Activated CD4-positive, alpha-beta T cell treated with anti-CD3 and anti-CD28 coated beads for 36 hours (primary cell): ENCODE results near the gene STARD13. TPM values are rescaled to one million over a fixed set of nuclear protein-coding genes. Genes with fewer than 3 reads are reported as not detected.

Experiments used
- ATAC-seq: fragments of 200-7000 bp; cut with Tn5 transposase; one replicate; pipeline ENCODE4 v1.10.0; 2021; ENCODE audit warnings: mild to moderate bottlenecking, moderate library complexity
- CTCF ChIA-PET: fragments of 350-600 bp; sonication (Branson Sonifier 250); formaldehyde crosslinking; loops from one replicate; lab custom pipeline; 2021; ENCODE audit warnings: antibody characterized with exemption; lab: Charles Lee
- POLR2A ChIA-PET: fragments of 350-600 bp; sonication (Branson Sonifier 250); formaldehyde crosslinking; loops from one replicate; lab custom pipeline; 2021; ENCODE audit warnings: antibody characterized with exemption, inconsistent platforms; lab: Charles Lee
- DNase-seq: peaks from one replicate; pipeline ENCODE4 v3.0.0-alpha.2; 2020
- H3K27ac Mint-ChIP-seq: one replicate; pipeline ENCODE4 v1.8.0; 2021; ENCODE audit warnings: mixed read lengths
- H3K27me3 Mint-ChIP-seq: one replicate; pipeline ENCODE4 v1.8.0; 2021; ENCODE audit warnings: mixed read lengths
- H3K36me3 Mint-ChIP-seq: one replicate; pipeline ENCODE4 v1.8.0; 2021; ENCODE audit warnings: low read depth, mixed read lengths
- H3K4me1 Mint-ChIP-seq: one replicate; pipeline ENCODE4 v1.8.0; 2021; ENCODE audit warnings: mixed read lengths
- H3K4me3 Mint-ChIP-seq: one replicate; pipeline ENCODE4 v1.8.0; 2021; ENCODE audit warnings: mild to moderate bottlenecking, moderate library complexity, mixed read lengths
- H3K9me3 Mint-ChIP-seq: one replicate; pipeline ENCODE4 v1.8.0; 2021; ENCODE audit warnings: low read depth, mixed read lengths
- intact Hi-C, 2 experiments: fragments of 100-400 bp; cut with DNase I in 1 of 2; cut with micrococcal nuclease in 1 of 2; formaldehyde crosslinking; loops; one replicate each; pipeline versions ENCODE4 v1.14.2 to v1.15.1; 2022 to 2024; cut with DNase I, micrococcal nuclease
- total RNA-seq, 2 experiments: library from RNA; stranded (reverse); gene quantifications; one replicate each; pipeline ENCODE4 v1.2.3, GENCODE V29; 2021

Gene STARD13
- total RNA-seq, 2 experiments from 2014 or later = 0.35 to 0.57 TPM

DNA sequence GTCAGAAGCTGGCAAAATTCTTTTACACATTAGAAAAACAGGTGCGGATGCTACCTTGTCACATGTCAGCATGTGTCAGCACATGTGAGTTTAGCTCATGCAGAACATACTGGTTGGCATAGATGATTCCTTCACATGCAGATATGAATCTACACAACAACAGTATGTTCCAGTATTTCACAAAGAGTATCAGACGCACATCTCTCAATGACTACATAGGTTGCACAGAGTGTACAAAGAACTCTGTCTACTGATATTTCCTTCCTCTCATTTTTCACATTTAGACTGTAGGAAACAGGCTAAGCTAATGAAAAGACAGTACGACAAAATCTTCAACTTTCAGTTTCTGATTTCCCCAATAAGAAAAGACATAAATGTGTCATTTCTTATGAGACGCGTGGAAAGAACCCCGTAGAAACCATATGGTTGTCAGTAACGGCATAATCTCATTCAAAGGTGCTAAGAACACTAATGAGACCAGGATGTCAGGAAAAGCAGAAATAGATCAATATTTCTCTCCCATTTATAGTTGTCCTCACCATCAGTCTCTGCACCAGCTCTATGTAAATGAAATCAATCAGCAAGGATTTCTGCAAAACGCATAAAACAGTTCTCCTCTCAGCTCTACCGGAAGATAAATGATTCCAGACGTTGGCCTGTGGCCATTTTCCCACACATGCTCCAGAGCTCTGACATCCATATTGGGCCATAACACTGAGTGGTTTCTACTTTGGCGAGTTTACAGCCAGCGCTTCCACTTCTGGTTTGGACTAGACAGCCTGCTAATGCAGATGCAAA lies 81.2 kb downstream of the STARD13 start:
- Mint-ChIP-seq H3K27ac (no peak overlapping the region), H3K9me3 (no peaks in the 10 kb centered on the region), H3K4me1 (peaks cover 23% of the 10 kb centered on the region), H3K36me3 (no peaks in the 10 kb centered on the region), H3K4me3 (no peak overlapping the region), H3K27me3 (peaks cover 17% of the 10 kb centered on the region)
- intact Hi-C loops = no loop called here
- POLR2A ChIA-PET = no interaction called here
- DNase-seq (no peak), ATAC-seq (peak; percentile 66)
- CTCF ChIA-PET = no interaction called here

DNA sequence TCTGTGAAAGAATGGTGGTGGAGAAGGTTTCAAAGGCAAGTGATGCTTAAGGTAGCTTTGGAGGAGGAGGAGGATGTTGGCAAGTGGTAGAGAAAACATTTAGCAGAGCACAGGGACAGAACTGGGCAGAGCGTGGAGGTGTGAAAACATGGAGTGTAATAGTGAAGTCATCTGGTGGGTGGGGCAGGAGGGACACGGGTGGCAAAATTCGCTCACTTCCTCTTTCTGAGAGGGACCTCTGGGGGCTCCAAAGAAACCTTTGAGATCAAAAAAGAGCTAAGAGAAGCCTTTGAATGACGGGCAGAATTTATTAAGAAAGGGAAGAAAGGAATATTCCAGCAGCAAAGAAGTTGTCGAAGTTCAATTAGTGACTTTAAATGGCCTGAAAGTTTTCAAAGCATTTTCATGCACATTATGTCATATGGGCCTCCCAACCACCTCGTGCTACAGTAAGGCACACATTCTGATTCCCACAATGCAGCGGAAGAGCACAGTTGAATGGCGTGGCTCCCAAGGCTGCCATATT lies 82.8 kb downstream of the STARD13 start:
- H3K9me3 Mint-ChIP-seq = no peaks in the 10 kb centered on the region
- ATAC-seq (no peak), DNase-seq (no peak)
- H3K36me3 Mint-ChIP-seq = no peaks in the 10 kb centered on the region
- POLR2A ChIA-PET = no interaction called here
- no peak overlapping the region for H3K27ac Mint-ChIP-seq
- intact Hi-C loops = no loop called here
- H3K4me1 Mint-ChIP-seq = peaks cover 23% of the 10 kb centered on the region
- H3K27me3 Mint-ChIP-seq = peaks cover 10% of the 10 kb centered on the region
- CTCF ChIA-PET = no interaction called here
- no peak overlapping the region for H3K4me3 Mint-ChIP-seq

DNA sequence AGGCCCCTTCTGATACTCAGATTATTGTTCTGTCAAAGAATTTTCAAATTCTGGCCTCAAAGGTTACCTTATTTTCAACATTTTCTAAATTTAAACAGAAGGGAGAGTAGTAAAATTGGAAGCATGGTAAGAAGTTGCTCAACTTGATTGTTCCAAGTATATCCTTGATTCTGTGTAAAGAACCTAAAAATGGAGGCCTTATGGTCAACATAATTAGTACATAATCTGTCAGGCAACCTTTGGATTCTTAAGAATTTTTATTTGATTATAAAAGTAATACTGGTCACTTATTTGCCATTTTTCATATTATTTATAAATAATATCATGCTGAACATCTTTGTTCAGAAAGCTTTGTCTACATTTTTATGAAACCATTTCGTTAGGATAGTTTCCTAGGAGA lies 83.9 kb downstream of the STARD13 start:
- H3K4me3 Mint-ChIP-seq = no peak overlapping the region
- POLR2A ChIA-PET = no interaction called here
- H3K9me3 Mint-ChIP-seq = no peaks in the 10 kb centered on the region
- no peak for ATAC-seq
- no peak for DNase-seq
- no peaks in the 10 kb centered on the region for H3K36me3 Mint-ChIP-seq
- H3K27ac Mint-ChIP-seq = no peak overlapping the region
- peaks cover 18% of the 10 kb centered on the region for H3K4me1 Mint-ChIP-seq
- CTCF ChIA-PET = interaction anchor here (1.1 kb wide), 2 partner anchors 9 to 21 kb away, joined by 3 to 4 read pairs; no protein-coding TSS in a partner anchor
- peaks cover 6% of the 10 kb centered on the region for H3K27me3 Mint-ChIP-seq
- intact Hi-C loops = no loop called here

DNA sequence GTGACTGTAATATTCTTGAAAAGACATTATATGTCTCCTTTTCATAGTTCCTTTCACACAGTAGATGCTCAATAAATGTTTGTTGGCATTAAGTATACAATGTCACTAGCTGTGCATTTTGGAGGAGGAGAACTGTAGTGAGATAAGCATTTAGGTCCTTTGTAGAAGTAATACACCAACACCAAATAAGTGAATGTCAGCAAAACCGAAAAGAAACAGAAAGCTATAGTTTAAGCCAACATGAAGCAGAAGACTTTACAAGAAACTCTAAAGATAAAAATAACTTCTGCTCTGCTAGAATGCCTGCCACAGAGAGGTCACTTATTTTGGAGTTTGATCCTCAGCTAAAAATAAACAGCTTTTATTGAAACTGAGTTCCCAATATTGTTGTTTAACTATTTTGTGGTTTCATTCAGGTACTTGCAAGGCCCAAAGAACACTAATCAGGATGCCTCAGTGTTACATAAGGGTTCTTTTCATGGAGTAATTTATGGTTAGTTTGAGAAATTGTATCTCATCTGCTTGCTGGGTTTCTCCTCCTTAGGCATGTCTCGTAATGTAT lies 86.2 kb downstream of the STARD13 start:
- ATAC-seq (no peak), DNase-seq (no peak)
- Mint-ChIP-seq H3K27me3 (peaks cover 6% of the 10 kb centered on the region), H3K9me3 (no peaks in the 10 kb centered on the region), H3K27ac (no peak overlapping the region), H3K4me1 (peaks cover 7% of the 10 kb centered on the region), H3K4me3 (no peak overlapping the region), H3K36me3 (no peaks in the 10 kb centered on the region)
- intact Hi-C loops = no loop called here
- ChIA-PET CTCF (interaction anchor here (0.7 kb wide), 1 partner anchor 8 kb away, joined by 3 read pairs; no protein-coding TSS in a partner anchor), POLR2A (no interaction called here)

DNA sequence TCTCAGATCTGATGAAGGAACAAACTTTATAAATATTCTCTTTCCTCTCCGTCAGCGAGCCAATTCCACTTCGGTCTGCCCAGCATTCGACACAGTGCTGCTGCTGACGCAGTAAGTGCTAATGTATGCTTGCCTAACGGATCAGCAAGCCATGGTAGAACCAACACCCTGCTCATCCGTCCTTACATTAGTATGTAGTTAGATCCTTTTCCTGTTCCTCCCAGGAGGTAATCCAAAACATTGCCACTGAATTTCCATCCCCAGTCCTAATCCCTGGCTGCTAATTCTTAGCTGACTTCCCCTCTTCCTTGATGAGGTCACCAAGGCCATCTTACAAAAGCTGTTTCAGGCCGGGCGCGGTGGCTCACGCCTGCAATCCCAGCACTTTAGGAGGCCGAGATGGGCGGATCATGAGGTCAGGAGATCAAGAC lies 88.0 kb downstream of the STARD13 start:
- H3K36me3 Mint-ChIP-seq = no peaks in the 10 kb centered on the region
- intact Hi-C loops = no loop called here
- POLR2A ChIA-PET = no interaction called here
- CTCF ChIA-PET = no interaction called here
- H3K27me3 Mint-ChIP-seq = peaks cover 3% of the 10 kb centered on the region
- no peak overlapping the region for H3K27ac Mint-ChIP-seq
- no peak for DNase-seq
- H3K9me3 Mint-ChIP-seq = no peaks in the 10 kb centered on the region
- ATAC-seq = no peak
- no peak overlapping the region for H3K4me3 Mint-ChIP-seq
- H3K4me1 Mint-ChIP-seq = peaks cover 7% of the 10 kb centered on the region

DNA sequence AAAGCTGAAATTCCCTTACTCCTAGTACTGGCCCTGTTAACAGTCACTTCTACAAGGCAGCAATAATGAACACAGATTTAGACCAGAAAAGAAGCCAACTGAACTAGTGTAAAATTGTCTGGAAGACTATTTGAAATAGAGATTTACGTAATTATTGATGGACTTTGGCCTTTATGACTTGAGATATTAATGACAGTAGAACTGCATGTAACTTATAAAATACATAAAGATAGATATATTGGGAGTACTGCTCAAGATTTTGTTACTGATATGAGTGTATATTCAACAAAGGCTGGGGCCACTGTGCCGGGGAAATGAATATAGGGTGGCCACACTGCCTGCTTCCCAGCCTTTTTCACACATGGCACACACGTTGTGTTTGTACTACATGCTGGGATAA lies 88.8 kb downstream of the STARD13 start:
- Mint-ChIP-seq H3K27me3 (no peaks in the 10 kb centered on the region), H3K4me1 (peaks cover 6% of the 10 kb centered on the region), H3K9me3 (no peaks in the 10 kb centered on the region), H3K27ac (no peak overlapping the region), H3K4me3 (no peak overlapping the region), H3K36me3 (no peaks in the 10 kb centered on the region)
- POLR2A ChIA-PET = no interaction called here
- CTCF ChIA-PET = no interaction called here
- DNase-seq (no peak), ATAC-seq (no peak)
- intact Hi-C loops = no loop called here

DNA sequence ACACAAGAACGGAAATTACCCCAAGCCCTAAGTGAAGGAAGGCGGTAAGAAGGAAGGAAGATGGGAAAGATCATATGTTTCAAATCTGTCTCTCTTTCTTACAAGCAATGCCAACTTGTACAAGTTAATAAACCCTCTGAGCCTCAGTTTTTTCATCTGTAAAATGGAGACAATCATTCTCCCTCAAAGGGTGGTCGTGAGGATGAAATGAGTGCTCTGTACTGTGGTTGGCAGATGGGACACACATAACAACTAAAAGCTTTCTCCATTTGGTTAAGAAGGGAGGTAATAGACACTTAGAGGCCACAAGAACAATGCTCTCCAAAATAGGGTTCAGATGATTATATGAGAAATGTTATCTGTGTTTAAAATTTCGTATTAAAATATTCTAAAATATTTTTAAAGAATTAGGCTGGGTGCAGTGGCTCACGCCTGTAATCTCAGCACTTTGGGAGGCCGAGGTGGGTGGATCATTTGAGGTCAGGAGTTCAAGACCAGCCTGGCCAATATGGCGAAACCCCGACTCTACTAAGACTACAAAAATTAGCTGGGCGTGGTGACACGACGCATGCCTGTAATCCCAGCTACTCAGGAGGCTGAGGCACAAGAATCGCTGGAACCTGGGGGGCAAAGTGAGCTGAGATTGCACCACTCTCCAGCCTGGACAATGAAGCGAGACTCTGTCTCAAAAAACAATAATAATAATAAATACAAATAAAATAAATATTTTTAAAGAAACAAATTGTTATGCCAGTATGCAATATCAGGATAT lies 89.7 kb downstream of the STARD13 start:
- CTCF ChIA-PET = interaction anchor here (0.5 kb wide), 1 partner anchor 88 kb away, joined by 3 read pairs; no protein-coding TSS in a partner anchor
- H3K4me3 Mint-ChIP-seq = no peak overlapping the region
- peaks cover 6% of the 10 kb centered on the region for H3K4me1 Mint-ChIP-seq
- POLR2A ChIA-PET = no interaction called here
- no peak for ATAC-seq
- no peak overlapping the region for H3K27ac Mint-ChIP-seq
- DNase-seq = no peak
- H3K36me3 Mint-ChIP-seq = no peaks in the 10 kb centered on the region
- no peaks in the 10 kb centered on the region for H3K27me3 Mint-ChIP-seq
- intact Hi-C loops = no loop called here
- no peaks in the 10 kb centered on the region for H3K9me3 Mint-ChIP-seq

DNA sequence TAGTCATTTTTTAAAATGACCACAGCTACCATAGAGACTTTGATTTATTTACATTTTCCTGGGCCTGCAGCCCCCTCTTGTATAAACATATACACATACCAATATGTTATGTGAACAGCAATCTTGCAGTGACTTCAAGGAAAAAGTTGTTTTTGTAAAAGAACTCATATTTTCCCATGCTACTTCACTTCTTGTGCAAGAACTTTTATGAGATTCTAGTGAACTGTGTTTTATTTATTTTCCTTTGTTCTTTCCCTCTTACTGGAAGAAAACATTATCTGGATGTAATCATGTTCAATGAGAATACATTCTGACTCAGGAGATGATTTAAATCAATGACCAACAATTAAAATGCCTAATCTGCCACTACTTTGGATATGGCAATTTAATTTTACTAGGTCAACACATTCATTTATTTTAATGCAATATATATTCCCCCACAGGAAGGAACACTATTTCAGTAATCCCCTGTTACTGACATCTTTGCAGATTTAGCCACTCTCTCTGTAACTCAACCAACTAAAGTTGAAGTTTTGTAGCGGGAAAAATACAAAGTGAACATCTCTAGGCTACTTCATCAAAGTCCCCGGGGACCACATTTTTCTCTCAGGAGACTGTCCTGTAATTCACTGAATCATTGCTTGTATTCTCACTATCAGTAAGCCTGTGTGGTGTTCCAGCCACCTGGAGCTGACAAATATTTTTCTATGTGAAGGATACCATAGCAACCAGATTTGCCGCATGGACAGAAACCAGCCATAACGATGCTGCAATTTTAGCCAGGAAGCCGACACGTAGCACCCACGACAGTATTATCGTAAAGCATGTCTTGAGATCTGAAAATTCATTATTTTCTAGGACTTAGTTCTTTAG lies 90.5 kb downstream of the STARD13 start:
- no peak overlapping the region for H3K27ac Mint-ChIP-seq
- H3K36me3 Mint-ChIP-seq = no peaks in the 10 kb centered on the region
- no peaks in the 10 kb centered on the region for H3K9me3 Mint-ChIP-seq
- ATAC-seq (no peak), DNase-seq (no peak)
- H3K4me1 Mint-ChIP-seq = peaks cover 6% of the 10 kb centered on the region
- H3K27me3 Mint-ChIP-seq = no peaks in the 10 kb centered on the region
- intact Hi-C loops = no loop called here
- ChIA-PET CTCF (interaction anchor here (0.5 kb wide), 1 partner anchor 88 kb away, joined by 3 read pairs; no protein-coding TSS in a partner anchor), POLR2A (no interaction called here)
- H3K4me3 Mint-ChIP-seq = no peak overlapping the region

DNA sequence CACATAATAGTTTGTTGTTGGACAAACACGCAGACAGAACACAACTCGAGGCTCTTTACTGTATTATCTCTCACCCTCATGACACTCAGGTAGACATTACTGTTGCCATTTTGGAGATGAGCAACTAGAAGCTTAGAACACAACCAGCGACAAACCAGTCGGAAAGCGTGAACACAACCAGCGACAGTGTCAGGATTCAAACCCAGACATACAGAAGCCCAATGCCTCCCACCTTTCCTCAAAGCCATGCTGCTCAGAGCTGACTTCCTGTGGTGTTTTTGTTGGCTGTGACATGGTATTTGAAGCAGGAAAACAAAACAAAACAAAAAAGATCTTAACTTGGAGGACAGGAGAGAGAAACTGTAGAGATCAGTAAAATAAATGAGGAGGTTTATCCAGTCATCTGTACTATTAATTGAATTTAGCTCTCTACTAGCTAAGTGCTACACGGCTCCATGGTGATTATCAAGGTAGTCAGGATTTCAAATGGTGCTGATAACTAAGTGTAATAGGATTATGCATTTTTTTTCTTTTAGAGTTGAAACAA lies 92.1 kb downstream of the STARD13 start:
- DNase-seq (no peak), ATAC-seq (peak; percentile 6)
- no peaks in the 10 kb centered on the region for H3K36me3 Mint-ChIP-seq
- intact Hi-C loops = no loop called here
- ChIA-PET CTCF (interaction anchor here (0.8 to 1.3 kb wide), 3 partner anchors 8 to 744 kb away, joined by 3 read pairs; no protein-coding TSS in a partner anchor), POLR2A (interaction anchor here (0.6 kb wide), 1 partner anchor 704 kb away, joined by 7 read pairs; no protein-coding TSS in a partner anchor)
- H3K4me3 Mint-ChIP-seq = no peak overlapping the region
- no peaks in the 10 kb centered on the region for H3K27me3 Mint-ChIP-seq
- peaks cover 6% of the 10 kb centered on the region for H3K4me1 Mint-ChIP-seq
- no peaks in the 10 kb centered on the region for H3K9me3 Mint-ChIP-seq
- H3K27ac Mint-ChIP-seq = no peak overlapping the region

DNA sequence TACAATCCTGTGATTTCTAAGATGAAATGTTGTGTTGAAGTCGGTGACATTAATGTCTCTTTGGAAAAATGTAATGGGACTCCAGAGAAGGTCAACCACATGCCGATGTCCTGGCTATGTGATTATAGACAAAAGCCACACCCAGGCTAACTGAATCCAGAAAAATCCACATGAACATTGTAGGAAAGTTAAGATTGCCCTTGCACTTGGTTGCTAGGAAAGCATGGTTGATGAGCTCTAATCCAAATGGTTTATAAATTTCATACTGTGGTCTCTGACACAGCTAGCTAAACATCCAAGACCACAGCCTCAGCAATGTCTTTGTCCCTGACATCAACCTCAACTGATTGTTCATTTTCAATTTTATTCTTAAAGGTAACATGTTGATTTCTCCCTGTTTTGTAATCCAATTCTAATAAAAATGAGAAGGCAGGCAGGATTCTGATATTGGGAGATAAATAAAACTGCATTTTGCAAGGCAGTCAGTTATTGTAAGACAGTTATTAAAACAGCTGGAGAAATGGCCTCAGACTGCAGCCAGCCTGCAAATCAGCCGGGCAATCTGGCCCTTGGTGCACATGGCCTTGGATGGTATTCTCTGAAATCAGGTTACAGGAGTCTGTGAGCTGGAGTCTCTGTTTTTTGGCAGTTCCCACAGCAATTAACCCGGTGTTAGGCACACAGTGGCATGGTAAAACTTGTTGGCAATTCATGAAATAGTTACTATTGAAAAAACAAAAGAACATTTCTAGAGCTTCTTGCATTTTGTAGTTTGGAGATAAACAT lies 93.9 kb downstream of the STARD13 start:
- no peak overlapping the region for H3K27ac Mint-ChIP-seq
- peaks cover 17% of the 10 kb centered on the region for H3K4me1 Mint-ChIP-seq
- peaks cover 2% of the 10 kb centered on the region for H3K27me3 Mint-ChIP-seq
- H3K9me3 Mint-ChIP-seq = no peaks in the 10 kb centered on the region
- no peak for DNase-seq
- POLR2A ChIA-PET = no interaction called here
- intact Hi-C loops = no loop called here
- ATAC-seq = no peak
- H3K4me3 Mint-ChIP-seq = no peak overlapping the region
- H3K36me3 Mint-ChIP-seq = no peaks in the 10 kb centered on the region
- CTCF ChIA-PET = interaction anchor here (1.2 kb wide), 1 partner anchor 8 kb away, joined by 3 read pairs; no protein-coding TSS in a partner anchor
